ENCODE results near the gene AFDN.

GRCh38 chr6:167906899-167907298 is 80.2 kb downstream of the AFDN start:
- TF ChIP-seq CTCF (conservative IDR thresholded peaks at IDR 0.05 in 1 of 2, IDR thresholded peaks at IDR 0.05 in 1 of 2; ENCODE audit: low read depth in 1 of 2, low read length in 2 of 2) (peak in 1 of 2 donors; percentile 6), EZH2 (IDR thresholded peaks at IDR 0.05; ENCODE audit: low read length, missing control alignments) (no peak)
